ENCODE results near the gene CENPS. TPM values are rescaled to one million over a fixed set of nuclear protein-coding genes. Genes with fewer than 3 reads are reported as not detected.

The CENPS gene
- 10 to 100 TPM; 21.5 to 23.4 TPM for total RNA-seq

GRCh38 chr1:10430216-10431069 is at the start of gene CENPS:
CENPS (plus strand) TSS chr1:10430433; CDS start chr1:10430518, 85 bp downstream.
- Mint-ChIP-seq H3K4me1 (ENCODE audit: low read depth) (peaks cover 21% of the 10 kb centered on the region), H3K4me3 (peak within 1 kb of the TSS; percentile 93), H3K36me3 (ENCODE audit: low read depth) (no peaks in the 10 kb centered on the region), H3K27ac (peak within 1 kb of the TSS; percentile 93), H3K9me3 (no peaks in the 10 kb centered on the region), H3K27me3 (ENCODE audit: low read depth) (no peaks in the 10 kb centered on the region)
- intact Hi-C loops (cut with micrococcal nuclease), result loop anchor here (1.0 to 2.0 kb wide), 4 partner anchors 42 to 436 kb away; partner anchors contain the start of genes DFFA and UBE4B
- DNase-seq, result peak; percentile 79
- CTCF ChIA-PET, result interaction anchor here (0.6 to 4.3 kb wide), 13 partner anchors 10 to 479 kb away, joined by 3 to 46 read pairs (median 3); no protein-coding TSS in a partner anchor

GRCh38 chr1:10380594-10381275 is 49.5 kb upstream of the CENPS start:
- Mint-ChIP-seq H3K36me3 (ENCODE audit: low read depth) (no peaks in the 10 kb centered on the region), H3K4me1 (ENCODE audit: low read depth) (no peaks in the 10 kb centered on the region), H3K27me3 (ENCODE audit: low read depth) (no peaks in the 10 kb centered on the region), H3K4me3 (no peak overlapping the region), H3K27ac (no peak overlapping the region), H3K9me3 (no peaks in the 10 kb centered on the region)
- intact Hi-C loops (cut with micrococcal nuclease), result no loop called here
- CTCF ChIA-PET, result no interaction called here
- no peak for DNase-seq

- no peaks in the 10 kb centered on the region for H3K27me3 Mint-ChIP-seq (ENCODE audit: low read depth)
- H3K9me3 Mint-ChIP-seq, result no peaks in the 10 kb centered on the region
- H3K4me1 Mint-ChIP-seq (ENCODE audit: low read depth), result peaks cover 3% of the 10 kb centered on the region
- no peak for DNase-seq
- H3K36me3 Mint-ChIP-seq (ENCODE audit: low read depth), result no peaks in the 10 kb centered on the region
- H3K4me3 Mint-ChIP-seq, result no peak overlapping the region
- intact Hi-C loops (cut with micrococcal nuclease), result no loop called here
- no peak overlapping the region for H3K27ac Mint-ChIP-seq
- CTCF ChIA-PET, result no interaction called here
These were observed 46.6 kb upstream of the CENPS start for GRCh38 chr1:10383630-10384029.

GRCh38 chr1:10384219-10384618 is 46.0 kb upstream of the CENPS start:
- Mint-ChIP-seq H3K27me3 (ENCODE audit: low read depth) (no peaks in the 10 kb centered on the region), H3K27ac (no peak overlapping the region), H3K36me3 (ENCODE audit: low read depth) (no peaks in the 10 kb centered on the region), H3K4me1 (ENCODE audit: low read depth) (peaks cover 3% of the 10 kb centered on the region), H3K9me3 (no peaks in the 10 kb centered on the region), H3K4me3 (no peak overlapping the region)
- CTCF ChIA-PET, result no interaction called here
- no peak for DNase-seq
- intact Hi-C loops (cut with micrococcal nuclease), result no loop called here

- Mint-ChIP-seq H3K4me3 (no peak overlapping the region), H3K9me3 (no peaks in the 10 kb centered on the region), H3K27ac (no peak overlapping the region), H3K4me1 (ENCODE audit: low read depth) (peaks cover 3% of the 10 kb centered on the region), H3K36me3 (ENCODE audit: low read depth) (no peaks in the 10 kb centered on the region), H3K27me3 (ENCODE audit: low read depth) (no peaks in the 10 kb centered on the region)
- DNase-seq, result no peak
- CTCF ChIA-PET, result interaction anchor here (0.6 to 1.0 kb wide), 4 partner anchors 9 to 381 kb away, joined by 3 read pairs; no protein-coding TSS in a partner anchor
- intact Hi-C loops (cut with micrococcal nuclease), result no loop called here
These were observed 43.2 kb upstream of the CENPS start for GRCh38 chr1:10386761-10387676.

GRCh38 chr1:10387677-10388386 is 42.4 kb upstream of the CENPS start:
- intact Hi-C loops (cut with micrococcal nuclease), result no loop called here
- Mint-ChIP-seq H3K27ac (no peak overlapping the region), H3K36me3 (ENCODE audit: low read depth) (no peaks in the 10 kb centered on the region), H3K27me3 (ENCODE audit: low read depth) (no peaks in the 10 kb centered on the region), H3K9me3 (no peaks in the 10 kb centered on the region), H3K4me3 (no peak overlapping the region), H3K4me1 (ENCODE audit: low read depth) (peaks cover 3% of the 10 kb centered on the region)
- CTCF ChIA-PET, result interaction anchor here (0.6 to 0.8 kb wide), 3 partner anchors 8 to 382 kb away, joined by 3 read pairs; no protein-coding TSS in a partner anchor
- DNase-seq, result no peak

- CTCF ChIA-PET, result interaction anchor here (0.8 kb wide), 1 partner anchor 17 kb away, joined by 3 read pairs; no protein-coding TSS in a partner anchor
- no peak for DNase-seq
- Mint-ChIP-seq H3K4me3 (no peak overlapping the region), H3K27ac (no peak overlapping the region), H3K27me3 (ENCODE audit: low read depth) (no peaks in the 10 kb centered on the region), H3K36me3 (ENCODE audit: low read depth) (no peaks in the 10 kb centered on the region), H3K4me1 (ENCODE audit: low read depth) (peaks cover 3% of the 10 kb centered on the region), H3K9me3 (no peaks in the 10 kb centered on the region)
- intact Hi-C loops (cut with micrococcal nuclease), result no loop called here
These were observed 41.9 kb upstream of the CENPS start for GRCh38 chr1:10388387-10388715.

- CTCF ChIA-PET, result no interaction called here
These were observed 40.8 kb upstream of the CENPS start for GRCh38 chr1:10389271-10389973.

GRCh38 chr1:10396870-10397269 is 33.4 kb upstream of the CENPS start:
- H3K27ac Mint-ChIP-seq, result no peak overlapping the region
- DNase-seq, result no peak
- peaks cover 6% of the 10 kb centered on the region for H3K9me3 Mint-ChIP-seq
- no peaks in the 10 kb centered on the region for H3K27me3 Mint-ChIP-seq (ENCODE audit: low read depth)
- peaks cover 7% of the 10 kb centered on the region for H3K36me3 Mint-ChIP-seq (ENCODE audit: low read depth)
- CTCF ChIA-PET, result no interaction called here
- H3K4me1 Mint-ChIP-seq (ENCODE audit: low read depth), result peaks cover 17% of the 10 kb centered on the region
- intact Hi-C loops (cut with micrococcal nuclease), result no loop called here
- no peak overlapping the region for H3K4me3 Mint-ChIP-seq

More at GRCh38 chr1:10389271-10389973, 40.8 kb upstream of the CENPS start:
- Mint-ChIP-seq H3K4me1 (ENCODE audit: low read depth) (peaks cover 3% of the 10 kb centered on the region), H3K9me3 (peaks cover 6% of the 10 kb centered on the region), H3K4me3 (no peak overlapping the region), H3K27me3 (ENCODE audit: low read depth) (no peaks in the 10 kb centered on the region), H3K27ac (no peak overlapping the region), H3K36me3 (ENCODE audit: low read depth) (no peaks in the 10 kb centered on the region)
- DNase-seq, result no peak
- intact Hi-C loops (cut with micrococcal nuclease), result no loop called here

GRCh38 chr1:10398278-10398733 is 31.9 kb upstream of the CENPS start:
- H3K4me1 Mint-ChIP-seq (ENCODE audit: low read depth), result peaks cover 18% of the 10 kb centered on the region
- peak overlapping the region; percentile 83 for H3K4me3 Mint-ChIP-seq
- H3K27ac Mint-ChIP-seq, result no peak overlapping the region
- CTCF ChIA-PET, result interaction anchor here (0.6 kb wide), 1 partner anchor 47 kb away, joined by 3 read pairs; no protein-coding TSS in a partner anchor
- DNase-seq, result no peak
- intact Hi-C loops (cut with micrococcal nuclease), result loop anchor here (1.0 to 2.0 kb wide), 5 partner anchors 30 to 455 kb away; partner anchors contain the start of genes LZIC, NMNAT1 and PEX14
- H3K9me3 Mint-ChIP-seq, result peaks cover 6% of the 10 kb centered on the region
- H3K36me3 Mint-ChIP-seq (ENCODE audit: low read depth), result peaks cover 15% of the 10 kb centered on the region
- H3K27me3 Mint-ChIP-seq (ENCODE audit: low read depth), result no peaks in the 10 kb centered on the region
